22Rv1 (cell line): ENCODE data around the gene CYB561D1.

Experiments
- CTCF ChIP-seq: fragments of 450-650 bp; IDR thresholded peaks from 2 replicates; pipeline ENCODE4 v1.5.1; 2017; ENCODE audit warnings: mild to moderate bottlenecking
- ZFX ChIP-seq: fragments of 450-650 bp; IDR thresholded peaks from 2 replicates; pipeline ENCODE4 v1.6.1; 2017; ENCODE audit warnings: antibody characterized with exemption, borderline replicate concordance

- no peak for TF ChIP-seq CTCF
- TF ChIP-seq ZFX: no peak
These were observed 38.0 kb downstream of the CYB561D1 start for GRCh38 chr1:109531826-109532364.
